HepG2 (cell line): Measurements from ENCODE around the gene SENP7. TPM values are rescaled to one million over a fixed set of nuclear protein-coding genes. Genes with fewer than 3 reads are reported as not detected.
A peak's percentile ranks its signal among the peaks of the same experiment; 100 is the strongest.

ENCODE experiments used
- CENPT ChIP-seq: sonication (generic); formaldehyde crosslinking; IDR thresholded peaks from 2 replicates; pipeline ENCODE4 v1.8.0; 2022; ENCODE audit warnings: low read depth, mild to moderate bottlenecking, moderate library complexity, missing genetic modification reagents
- HDAC1 ChIP-seq: sonication (generic); formaldehyde crosslinking; IDR thresholded peaks from 2 replicates; pipeline ENCODE4 v1.5.1; 2020; ENCODE audit warnings: mild to moderate bottlenecking, missing genetic modification reagents
- JUNB ChIP-seq: sonication (generic); formaldehyde crosslinking; IDR thresholded peaks from 2 replicates; pipeline ENCODE4 v1.8.0; 2022; ENCODE audit warnings: missing genetic modification reagents, mild to moderate bottlenecking, borderline replicate concordance
- MATR3 ChIP-seq: sonication (generic); formaldehyde crosslinking; IDR thresholded peaks from 2 replicates; pipeline ENCODE4 v1.4.0; 2020; ENCODE audit warnings: missing genetic modification reagents
- PHF5A ChIP-seq: IDR thresholded peaks from one replicate; pipeline ENCODE4 v1.6.1; 2018; ENCODE audit warnings: low read depth, missing genetic modification reagents; ENCODE audit not compliant: unreplicated experiment
- RBM39 ChIP-seq: fragments of 200-400 bp; formaldehyde crosslinking; IDR thresholded peaks from one replicate; pipeline ENCODE4 v1.6.1; 2018; ENCODE audit warnings: antibody characterized with exemption, mild to moderate bottlenecking, low read depth, low read length; ENCODE audit not compliant: poor library complexity, severe bottlenecking
- RCOR2 ChIP-seq: IDR thresholded peaks from 2 replicates; pipeline ENCODE4 v1.6.1; 2016; ENCODE audit warnings: missing biosample characterization, missing genetic modification reagents
- RFX5 ChIP-seq: IDR thresholded peaks from 2 replicates; pipeline ENCODE4 v1.6.1; 2011; ENCODE audit warnings: low read depth, low read length, improper control_type of control experiment
- TOPORS ChIP-seq: sonication (generic); formaldehyde crosslinking; IDR thresholded peaks from 2 replicates; pipeline ENCODE4 v1.8.0; 2023; ENCODE audit warnings: mild to moderate bottlenecking, missing genetic modification reagents
- ZBTB38 ChIP-seq: sonication (generic); formaldehyde crosslinking; IDR thresholded peaks from 2 replicates; pipeline ENCODE4 v1.5.1; 2020; ENCODE audit warnings: mild to moderate bottlenecking, missing genetic modification reagents
- ZNF296 ChIP-seq: sonication (generic); formaldehyde crosslinking; conservative IDR thresholded peaks from 2 replicates; pipeline ENCODE4 v1.5.0; 2020; ENCODE audit warnings: mild to moderate bottlenecking, missing genetic modification reagents
- ZNF367 ChIP-seq: sonication (generic); formaldehyde crosslinking; IDR thresholded peaks from 2 replicates; pipeline ENCODE4 v1.4.0; 2020; ENCODE audit warnings: missing genetic modification reagents, borderline replicate concordance
- ZNF670 ChIP-seq: sonication (generic); formaldehyde crosslinking; IDR thresholded peaks from 2 replicates; pipeline ENCODE4 v1.8.0; 2022; ENCODE audit warnings: mild to moderate bottlenecking, missing genetic modification reagents, borderline replicate concordance
- ZNF850 ChIP-seq: sonication (generic); formaldehyde crosslinking; conservative IDR thresholded peaks from 2 replicates; pipeline ENCODE4 v1.9.0; 2021; ENCODE audit warnings: mild to moderate bottlenecking, missing genetic modification reagents
- polyA plus RNA-seq, 8 experiments: library from polyadenylated mRNA; depleted of rRNA in 3 of 8; stranded (reverse) in 7 of 8; unstranded in 1 of 8; fragments of >200 nt; fragmentation: Illumina TruSeq in 4 of 8; extraction: Trizol in 4 of 8; gene quantifications; 2 replicates each; pipeline versions ENCODE4 v1.2.1 to v1.2.3, GENCODE V29; 2011 to 2016; ENCODE audit warnings: low read depth in 4 of 8, missing spikeins in 1 of 8, mixed read lengths in 1 of 8; ENCODE audit not compliant: insufficient read depth in 1 of 8
- total RNA-seq, 5 experiments: library from RNA; depleted of rRNA; stranded (reverse); fragments of >200 nt; fragmentation: Illumina TruSeq; extraction: Trizol; gene quantifications; 2 replicates each; pipeline ENCODE4 v1.2.3, GENCODE V29; 2016; ENCODE audit warnings: low read depth in 1 of 5
- TF ChIP-seq, protein P1 (sequence below): sonication (generic); formaldehyde crosslinking; IDR thresholded peaks from 2 replicates; pipeline ENCODE4 v1.9.0; 2021; ENCODE audit warnings: missing genetic modification reagents, borderline replicate concordance
- TF ChIP-seq, protein P2 (sequence below): sonication (generic); formaldehyde crosslinking; IDR thresholded peaks from 2 replicates; pipeline ENCODE4 v1.5.0; 2020; ENCODE audit warnings: missing genetic modification reagents
- TF ChIP-seq, protein P3 (sequence below): sonication (generic); formaldehyde crosslinking; IDR thresholded peaks from 2 replicates; pipeline ENCODE4 v1.8.1; 2023; ENCODE audit warnings: missing genetic modification reagents, mild to moderate bottlenecking, borderline replicate concordance
- TF ChIP-seq, protein P4 (sequence below): sonication (generic); formaldehyde crosslinking; IDR thresholded peaks from 2 replicates; pipeline ENCODE4 v1.5.0; 2020; ENCODE audit warnings: mild to moderate bottlenecking, missing genetic modification reagents
- TF ChIP-seq, protein P5 (sequence below): sonication (generic); formaldehyde crosslinking; IDR thresholded peaks from 2 replicates; pipeline ENCODE4 v1.4.0; 2020; ENCODE audit warnings: missing genetic modification reagents
- TF ChIP-seq, protein P6 (sequence below): sonication (generic); formaldehyde crosslinking; IDR thresholded peaks from 2 replicates; pipeline ENCODE4 v1.8.0; 2022; ENCODE audit warnings: mild to moderate bottlenecking, missing genetic modification reagents, borderline replicate concordance
- TF ChIP-seq, protein P7 (sequence below): sonication (generic); formaldehyde crosslinking; conservative IDR thresholded peaks from 2 replicates; pipeline ENCODE4 v1.8.0; 2022; ENCODE audit warnings: missing genetic modification reagents

Gene SENP7
- total and polyA plus RNA-seq, 2 of the 13 experiments (the other 11 are each of a cell fraction or from before 2014, with no cell fraction given), result 9.1 to 10.3 TPM

DNA sequence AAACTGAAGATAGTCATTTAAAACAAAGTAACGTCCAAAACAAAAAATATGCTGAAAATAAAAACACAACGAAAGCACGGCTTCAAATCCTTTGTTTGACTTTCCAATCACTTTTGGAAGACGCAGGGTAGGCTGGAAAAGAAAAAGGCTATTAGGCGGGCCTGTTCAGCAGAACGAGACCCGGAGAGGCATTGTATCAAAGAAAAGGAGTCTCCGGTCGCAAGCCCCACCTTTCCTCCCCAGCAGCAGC, 691 bp downstream of the SENP7 start (continued):
- TF ChIP-seq, protein P1, sequence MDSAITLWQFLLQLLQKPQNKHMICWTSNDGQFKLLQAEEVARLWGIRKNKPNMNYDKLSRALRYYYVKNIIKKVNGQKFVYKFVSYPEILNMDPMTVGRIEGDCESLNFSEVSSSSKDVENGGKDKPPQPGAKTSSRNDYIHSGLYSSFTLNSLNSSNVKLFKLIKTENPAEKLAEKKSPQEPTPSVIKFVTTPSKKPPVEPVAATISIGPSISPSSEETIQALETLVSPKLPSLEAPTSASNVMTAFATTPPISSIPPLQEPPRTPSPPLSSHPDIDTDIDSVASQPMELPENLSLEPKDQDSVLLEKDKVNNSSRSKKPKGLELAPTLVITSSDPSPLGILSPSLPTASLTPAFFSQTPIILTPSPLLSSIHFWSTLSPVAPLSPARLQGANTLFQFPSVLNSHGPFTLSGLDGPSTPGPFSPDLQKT, result no peak
- TF ChIP-seq, protein P2, sequence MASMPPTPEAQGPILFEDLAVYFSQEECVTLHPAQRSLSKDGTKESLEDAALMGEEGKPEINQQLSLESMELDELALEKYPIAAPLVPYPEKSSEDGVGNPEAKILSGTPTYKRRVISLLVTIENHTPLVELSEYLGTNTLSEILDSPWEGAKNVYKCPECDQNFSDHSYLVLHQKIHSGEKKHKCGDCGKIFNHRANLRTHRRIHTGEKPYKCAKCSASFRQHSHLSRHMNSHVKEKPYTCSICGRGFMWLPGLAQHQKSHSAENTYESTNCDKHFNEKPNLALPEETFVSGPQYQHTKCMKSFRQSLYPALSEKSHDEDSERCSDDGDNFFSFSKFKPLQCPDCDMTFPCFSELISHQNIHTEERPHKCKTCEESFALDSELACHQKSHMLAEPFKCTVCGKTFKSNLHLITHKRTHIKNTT (CRISPR knock-in tag), result no peak
- no peak for TF ChIP-seq RBM39
- TF ChIP-seq, protein P3, sequence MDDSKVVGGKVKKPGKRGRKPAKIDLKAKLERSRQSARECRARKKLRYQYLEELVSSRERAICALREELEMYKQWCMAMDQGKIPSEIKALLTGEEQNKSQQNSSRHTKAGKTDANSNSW, result no peak
- no peak for TF ChIP-seq CENPT (CRISPR knock-in tag)
- TF ChIP-seq JUNB (CRISPR knock-in tag), result no peak
- no peak for TF ChIP-seq ZNF296
- no peak for TF ChIP-seq ZBTB38 (CRISPR knock-in tag)
- no peak for TF ChIP-seq ZNF367 (CRISPR knock-in tag)
- TF ChIP-seq RCOR2, result no peak
- peak; percentile 10; the same call in 1 of the 2 replicates for TF ChIP-seq HDAC1 (CRISPR knock-in tag)
- TF ChIP-seq, protein P4, sequence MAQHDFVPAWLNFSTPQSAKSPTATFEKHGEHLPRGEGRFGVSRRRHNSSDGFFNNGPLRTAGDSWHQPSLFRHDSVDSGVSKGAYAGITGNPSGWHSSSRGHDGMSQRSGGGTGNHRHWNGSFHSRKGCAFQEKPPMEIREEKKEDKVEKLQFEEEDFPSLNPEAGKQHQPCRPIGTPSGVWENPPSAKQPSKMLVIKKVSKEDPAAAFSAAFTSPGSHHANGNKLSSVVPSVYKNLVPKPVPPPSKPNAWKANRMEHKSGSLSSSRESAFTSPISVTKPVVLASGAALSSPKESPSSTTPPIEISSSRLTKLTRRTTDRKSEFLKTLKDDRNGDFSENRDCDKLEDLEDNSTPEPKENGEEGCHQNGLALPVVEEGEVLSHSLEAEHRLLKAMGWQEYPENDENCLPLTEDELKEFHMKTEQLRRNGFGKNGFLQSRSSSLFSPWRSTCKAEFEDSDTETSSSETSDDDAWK (CRISPR knock-in tag), result no peak
- no peak for TF ChIP-seq TOPORS (CRISPR knock-in tag)
- no peak for TF ChIP-seq ZNF850 (CRISPR knock-in tag)
- no peak for TF ChIP-seq ZNF670
- no peak for TF ChIP-seq MATR3 (CRISPR knock-in tag)
- TF ChIP-seq, protein P5, sequence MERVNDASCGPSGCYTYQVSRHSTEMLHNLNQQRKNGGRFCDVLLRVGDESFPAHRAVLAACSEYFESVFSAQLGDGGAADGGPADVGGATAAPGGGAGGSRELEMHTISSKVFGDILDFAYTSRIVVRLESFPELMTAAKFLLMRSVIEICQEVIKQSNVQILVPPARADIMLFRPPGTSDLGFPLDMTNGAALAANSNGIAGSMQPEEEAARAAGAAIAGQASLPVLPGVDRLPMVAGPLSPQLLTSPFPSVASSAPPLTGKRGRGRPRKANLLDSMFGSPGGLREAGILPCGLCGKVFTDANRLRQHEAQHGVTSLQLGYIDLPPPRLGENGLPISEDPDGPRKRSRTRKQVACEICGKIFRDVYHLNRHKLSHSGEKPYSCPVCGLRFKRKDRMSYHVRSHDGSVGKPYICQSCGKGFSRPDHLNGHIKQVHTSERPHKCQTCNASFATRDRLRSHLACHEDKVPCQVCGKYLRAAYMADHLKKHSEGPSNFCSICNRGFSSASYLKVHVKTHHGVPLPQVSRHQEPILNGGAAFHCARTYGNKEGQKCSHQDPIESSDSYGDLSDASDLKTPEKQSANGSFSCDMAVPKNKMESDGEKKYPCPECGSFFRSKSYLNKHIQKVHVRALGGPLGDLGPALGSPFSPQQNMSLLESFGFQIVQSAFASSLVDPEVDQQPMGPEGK (CRISPR knock-in tag), result no peak
- no peak for TF ChIP-seq RFX5
- TF ChIP-seq, protein P6, sequence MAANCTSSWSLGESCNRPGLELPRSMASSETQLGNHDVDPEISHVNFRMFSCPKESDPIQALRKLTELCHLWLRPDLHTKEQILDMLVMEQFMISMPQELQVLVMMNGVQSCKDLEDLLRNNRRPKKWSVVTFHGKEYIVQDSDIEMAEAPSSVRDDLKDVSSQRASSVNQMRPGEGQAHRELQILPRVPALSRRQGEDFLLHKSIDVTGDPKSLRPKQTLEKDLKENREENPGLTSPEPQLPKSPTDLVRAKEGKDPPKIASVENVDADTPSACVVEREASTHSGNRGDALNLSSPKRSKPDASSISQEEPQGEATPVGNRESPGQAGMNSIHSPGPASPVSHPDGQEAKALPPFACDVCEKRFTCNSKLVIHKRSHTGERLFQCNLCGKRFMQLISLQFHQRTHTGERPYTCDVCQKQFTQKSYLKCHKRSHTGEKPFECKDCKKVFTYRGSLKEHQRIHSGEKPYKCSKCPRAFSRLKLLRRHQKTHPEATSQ (CRISPR knock-in tag), result no peak
- no peak for TF ChIP-seq PHF5A
- TF ChIP-seq, protein P7, sequence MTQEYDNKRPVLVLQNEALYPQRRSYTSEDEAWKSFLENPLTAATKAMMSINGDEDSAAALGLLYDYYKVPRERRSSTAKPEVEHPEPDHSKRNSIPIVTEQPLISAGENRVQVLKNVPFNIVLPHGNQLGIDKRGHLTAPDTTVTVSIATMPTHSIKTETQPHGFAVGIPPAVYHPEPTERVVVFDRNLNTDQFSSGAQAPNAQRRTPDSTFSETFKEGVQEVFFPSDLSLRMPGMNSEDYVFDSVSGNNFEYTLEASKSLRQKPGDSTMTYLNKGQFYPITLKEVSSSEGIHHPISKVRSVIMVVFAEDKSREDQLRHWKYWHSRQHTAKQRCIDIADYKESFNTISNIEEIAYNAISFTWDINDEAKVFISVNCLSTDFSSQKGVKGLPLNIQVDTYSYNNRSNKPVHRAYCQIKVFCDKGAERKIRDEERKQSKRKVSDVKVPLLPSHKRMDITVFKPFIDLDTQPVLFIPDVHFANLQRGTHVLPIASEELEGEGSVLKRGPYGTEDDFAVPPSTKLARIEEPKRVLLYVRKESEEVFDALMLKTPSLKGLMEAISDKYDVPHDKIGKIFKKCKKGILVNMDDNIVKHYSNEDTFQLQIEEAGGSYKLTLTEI (CRISPR knock-in tag), result no peak
